Coronary artery (tissue), 2 donors: ENCODE data around the gene EPHA5.

Experiments used
- DNase-seq: peaks from one replicate; pipeline ENCODE4 v3.0.0-alpha.2; 2017; ENCODE audit warnings: low spot score
- H3K27ac ChIP-seq, 2 donors: fragments of 200-600 bp; sonication (generic); one replicate each; pipeline ENCODE4 v1.5.1; 2016 to 2019
- H3K4me3 ChIP-seq: fragments of 200-600 bp; sonication (generic); 2 replicates; pipeline ENCODE4 v1.5.1; 2016; ENCODE audit warnings: mild to moderate bottlenecking, moderate library complexity
- TF ChIP-seq, protein P1 (sequence below): fragments of 200-600 bp; sonication (generic); IDR thresholded peaks from one replicate; pipeline ENCODE4 v1.5.1; 2019; ENCODE audit warnings: antibody characterized with exemption

Gene EPHA5

GRCh38 chr4:65287071-65287470 lies 383.2 kb downstream of the EPHA5 start:
- Histone ChIP-seq H3K27ac (no peak overlapping the region), H3K4me3 (no peak overlapping the region)
- no peak for DNase-seq
- TF ChIP-seq, protein P1, sequence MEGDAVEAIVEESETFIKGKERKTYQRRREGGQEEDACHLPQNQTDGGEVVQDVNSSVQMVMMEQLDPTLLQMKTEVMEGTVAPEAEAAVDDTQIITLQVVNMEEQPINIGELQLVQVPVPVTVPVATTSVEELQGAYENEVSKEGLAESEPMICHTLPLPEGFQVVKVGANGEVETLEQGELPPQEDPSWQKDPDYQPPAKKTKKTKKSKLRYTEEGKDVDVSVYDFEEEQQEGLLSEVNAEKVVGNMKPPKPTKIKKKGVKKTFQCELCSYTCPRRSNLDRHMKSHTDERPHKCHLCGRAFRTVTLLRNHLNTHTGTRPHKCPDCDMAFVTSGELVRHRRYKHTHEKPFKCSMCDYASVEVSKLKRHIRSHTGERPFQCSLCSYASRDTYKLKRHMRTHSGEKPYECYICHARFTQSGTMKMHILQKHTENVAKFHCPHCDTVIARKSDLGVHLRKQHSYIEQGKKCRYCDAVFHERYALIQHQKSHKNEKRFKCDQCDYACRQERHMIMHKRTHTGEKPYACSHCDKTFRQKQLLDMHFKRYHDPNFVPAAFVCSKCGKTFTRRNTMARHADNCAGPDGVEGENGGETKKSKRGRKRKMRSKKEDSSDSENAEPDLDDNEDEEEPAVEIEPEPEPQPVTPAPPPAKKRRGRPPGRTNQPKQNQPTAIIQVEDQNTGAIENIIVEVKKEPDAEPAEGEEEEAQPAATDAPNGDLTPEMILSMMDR = no peak
